Activated naive CD4-positive, alpha-beta T cell treated with anti-CD3 and anti-CD28 coated beads, Interleukin-2, amount 50 U/mL, for 72 hours (primary cell): ENCODE data around the gene LMO7. TPM values are rescaled to one million over a fixed set of nuclear protein-coding genes. Genes with fewer than 3 reads are reported as not detected.
"Not testable (repeated sequence)": the region's sequence is repeated elsewhere in the genome, so short reads cannot be mapped to it uniquely, and the experiment has no call there.

Source experiments
- ATAC-seq, 2 donors: fragments of 150-1000 bp; cut with Tn5 transposase; 2 replicates each; pipeline ENCODE4 v1.10.0; 2021; ENCODE audit warnings: mild to moderate bottlenecking in 2 of 2, moderate library complexity in 2 of 2
- DNase-seq, 2 donors: peaks; one replicate each; pipeline ENCODE4 v3.0.0; 2021 to 2022; ENCODE audit warnings: low spot score in 2 of 2
- H3K27ac Mint-ChIP-seq, 2 donors: one replicate each; pipeline ENCODE4 v1.8.0; 2022; ENCODE audit warnings: mild to moderate bottlenecking in 2 of 2, mixed read lengths in 2 of 2
- H3K36me3 Mint-ChIP-seq, 2 donors: one replicate each; pipeline ENCODE4 v1.8.0; 2022; ENCODE audit warnings: mixed read lengths in 2 of 2
- H3K9me3 Mint-ChIP-seq, 2 donors: one replicate each; pipeline ENCODE4 v1.8.0; 2022; ENCODE audit warnings: mixed read lengths in 2 of 2
- total RNA-seq, 2 donors: library from RNA; stranded (reverse); gene quantifications; one replicate each; pipeline ENCODE4 v1.2.3, GENCODE V29; 2022

The LMO7 gene
- total RNA-seq, 2 donors from 2014 or later: 12.5 to 31.1 TPM

GRCh38 chr13:75769141-75769905, 133.2 kb downstream of the LMO7 start:
- peaks cover 21 to 37% of the 10 kb centered on the region in 2 donors for H3K36me3 Mint-ChIP-seq

DNA sequence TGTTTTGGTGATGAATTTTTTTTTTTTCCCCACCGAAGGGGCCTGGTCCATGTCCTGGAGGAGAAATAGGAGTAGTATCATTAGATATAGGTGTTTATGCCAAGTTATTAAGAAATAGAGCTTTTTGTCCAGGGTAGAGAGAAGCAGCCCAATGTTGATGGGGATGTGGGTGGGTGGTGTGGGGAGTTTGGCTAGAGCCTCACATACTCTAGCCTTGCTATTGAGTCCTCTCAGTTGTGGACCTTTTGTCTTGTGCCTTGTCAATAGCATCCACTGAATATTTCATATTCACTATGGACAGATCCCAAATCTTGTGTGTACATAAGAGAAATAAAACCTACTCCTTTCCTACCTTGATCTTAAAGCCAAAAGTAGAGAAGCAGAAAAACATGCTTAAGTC, 134.0 kb downstream of the LMO7 start:
- H3K9me3 Mint-ChIP-seq: peaks cover 8 to 20% of the 10 kb centered on the region in 2 donors
- no peak for ATAC-seq
- H3K27ac Mint-ChIP-seq: peak overlapping the region in 1 of 2 donors; percentile 22

More at GRCh38 chr13:75769141-75769905, 133.2 kb downstream of the LMO7 start:
- H3K9me3 Mint-ChIP-seq: peaks cover 8 to 20% of the 10 kb centered on the region in 2 donors
- DNase-seq: no peak
- no peak for ATAC-seq
- no peak overlapping the region for H3K27ac Mint-ChIP-seq

DNA sequence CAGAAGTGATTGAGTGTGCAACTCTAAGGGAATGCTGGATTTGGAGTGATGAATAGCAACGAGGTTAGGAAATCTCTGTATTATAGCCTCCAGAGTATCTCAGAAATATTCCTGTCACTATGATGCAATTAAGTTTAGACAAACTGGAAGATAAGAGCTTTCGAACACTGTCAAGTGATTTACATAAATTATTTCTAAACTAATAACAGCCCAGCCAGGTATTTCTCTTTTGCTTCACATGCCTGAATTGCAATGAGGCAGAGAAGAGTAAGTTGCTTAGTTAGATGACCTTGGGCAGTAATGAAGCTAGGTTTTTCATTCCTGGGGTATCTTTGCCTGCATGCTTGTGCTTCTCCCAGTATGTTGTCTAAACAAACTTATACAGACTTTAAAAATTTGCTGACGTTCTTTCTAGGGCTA, 134.5 kb downstream of the LMO7 start:
- DNase-seq (no peak), ATAC-seq (no peak)
- H3K27ac Mint-ChIP-seq: peak overlapping the region in 1 of 2 donors; percentile 22
- peaks cover 8 to 18% of the 10 kb centered on the region in 2 donors for H3K9me3 Mint-ChIP-seq
- H3K36me3 Mint-ChIP-seq: peaks cover 21 to 31% of the 10 kb centered on the region in 2 donors

More for the DNA sequence above, 134.0 kb downstream of the LMO7 start:
- peaks cover 21 to 35% of the 10 kb centered on the region in 2 donors for H3K36me3 Mint-ChIP-seq
- no peak for DNase-seq

DNA sequence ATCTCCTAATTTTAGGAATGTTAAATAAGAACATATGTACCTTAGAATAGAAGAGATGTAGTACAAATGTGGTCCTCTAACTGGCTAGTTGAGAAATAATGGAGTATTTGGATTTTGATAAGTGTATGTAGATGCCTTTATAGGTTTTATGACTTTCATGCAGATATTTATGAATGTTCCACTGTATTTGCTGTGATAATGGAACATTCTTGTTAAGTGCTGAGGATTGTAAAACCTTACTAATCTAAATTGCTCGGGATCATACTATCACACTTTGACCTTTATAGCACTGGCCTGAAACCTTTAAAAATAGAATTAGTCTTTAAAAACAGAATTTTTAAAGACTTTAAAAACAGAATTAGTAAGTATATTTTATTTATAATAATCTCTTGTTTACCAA, 135.1 kb downstream of the LMO7 start:
- peaks cover 15 to 25% of the 10 kb centered on the region in 2 donors for H3K36me3 Mint-ChIP-seq
- H3K9me3 Mint-ChIP-seq: peaks cover 8 to 11% of the 10 kb centered on the region in 2 donors
- DNase-seq: no peak
- H3K27ac Mint-ChIP-seq: no peak overlapping the region
- no peak for ATAC-seq

DNA sequence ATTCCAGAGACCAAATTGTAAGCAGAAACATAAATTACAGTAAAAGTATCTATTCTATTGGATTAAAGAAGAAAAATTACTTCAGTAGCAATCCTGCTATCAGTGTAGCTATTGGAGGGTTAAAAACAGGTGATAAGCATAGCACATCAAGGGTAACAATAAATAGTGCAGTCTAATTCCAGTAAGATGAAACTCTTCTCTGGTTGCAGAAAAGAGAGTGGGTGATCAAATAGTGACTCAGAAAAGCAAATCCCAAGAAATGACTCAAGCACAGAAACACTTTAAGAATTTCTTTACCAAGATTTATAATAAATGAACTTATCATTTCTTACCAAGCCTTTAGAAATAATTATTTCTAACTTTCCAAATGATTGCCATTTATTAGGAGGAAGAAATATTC, 135.7 kb downstream of the LMO7 start:
- Mint-ChIP-seq H3K9me3 (peaks cover 8 to 10% of the 10 kb centered on the region in 2 donors), H3K36me3 (peaks cover 12 to 19% of the 10 kb centered on the region in 2 donors), H3K27ac (peak overlapping the region; percentile 14 to 96)
- ATAC-seq (peak; percentile 79 to 98), DNase-seq (no peak)

DNA sequence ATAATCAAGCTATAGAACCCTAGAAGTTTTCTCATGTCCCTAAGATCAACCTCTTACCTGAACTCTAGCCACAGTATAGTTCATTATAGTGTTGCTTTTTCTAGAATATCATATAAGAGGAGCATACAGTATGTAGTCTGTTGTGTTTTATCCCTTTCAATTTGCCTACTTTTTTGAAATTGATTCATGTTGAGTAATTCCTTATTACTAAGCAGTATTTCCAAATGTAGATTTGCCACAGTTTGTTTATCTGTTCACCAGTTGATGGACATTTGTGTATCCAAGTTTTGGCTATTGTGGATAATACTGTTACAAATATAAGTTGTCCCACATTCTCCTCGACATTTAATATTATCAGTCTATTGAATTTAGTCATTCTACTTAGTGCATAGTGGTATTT, 138.0 kb downstream of the LMO7 start:
- DNase-seq: no peak
- ATAC-seq: no peak
- no peak overlapping the region for H3K27ac Mint-ChIP-seq
- H3K9me3 Mint-ChIP-seq: peaks cover 10% of the 10 kb centered on the region in 2 donors
- peaks cover 11 to 24% of the 10 kb centered on the region in 2 donors for H3K36me3 Mint-ChIP-seq

DNA sequence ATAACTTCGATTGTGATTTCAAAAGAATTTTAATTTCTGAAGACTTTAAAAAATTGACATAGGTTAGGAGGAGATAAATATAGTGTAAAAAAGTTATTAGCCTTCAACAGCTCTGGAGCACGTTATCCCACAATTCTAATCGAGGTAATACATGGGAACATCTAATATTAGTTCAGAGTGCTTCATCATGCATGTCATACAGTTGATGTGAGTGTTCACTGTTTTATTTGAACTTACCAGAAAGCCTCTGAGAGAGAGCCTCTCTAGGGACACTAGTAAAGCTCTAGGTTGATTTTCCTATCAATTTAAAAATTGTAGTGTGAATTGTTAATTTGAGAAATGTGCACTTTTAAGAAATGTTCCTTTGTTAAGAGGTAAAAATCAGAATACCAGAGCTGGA, 140.4 kb downstream of the LMO7 start:
- no peak for ATAC-seq
- H3K27ac Mint-ChIP-seq: no peak overlapping the region
- peaks cover 10 to 15% of the 10 kb centered on the region in 2 donors for H3K9me3 Mint-ChIP-seq
- DNase-seq: no peak
- H3K36me3 Mint-ChIP-seq: peaks cover 16 to 38% of the 10 kb centered on the region in 2 donors

DNA sequence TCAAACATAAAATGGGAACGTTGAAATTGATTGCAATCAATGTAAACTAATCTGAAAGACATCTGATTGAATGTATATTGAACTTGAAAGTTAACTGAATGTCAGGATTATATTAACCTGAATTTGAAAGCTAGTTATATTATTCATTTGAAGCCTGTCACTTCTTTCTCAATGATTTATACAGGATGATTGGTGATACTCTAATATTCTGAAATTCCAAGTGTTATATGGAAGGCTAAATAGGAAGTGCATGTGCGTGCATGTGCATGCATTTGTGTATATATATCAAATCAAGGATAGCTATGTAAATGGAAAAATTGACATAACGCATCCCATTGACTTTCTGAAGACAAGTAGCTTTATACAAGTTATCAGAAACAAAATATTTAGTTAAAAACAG, 143.3 kb downstream of the LMO7 start:
- no peak for DNase-seq
- peaks cover 5 to 35% of the 10 kb centered on the region in 2 donors for H3K36me3 Mint-ChIP-seq
- peaks cover 5 to 8% of the 10 kb centered on the region in 2 donors for H3K9me3 Mint-ChIP-seq
- no peak overlapping the region for H3K27ac Mint-ChIP-seq
- no peak for ATAC-seq

DNA sequence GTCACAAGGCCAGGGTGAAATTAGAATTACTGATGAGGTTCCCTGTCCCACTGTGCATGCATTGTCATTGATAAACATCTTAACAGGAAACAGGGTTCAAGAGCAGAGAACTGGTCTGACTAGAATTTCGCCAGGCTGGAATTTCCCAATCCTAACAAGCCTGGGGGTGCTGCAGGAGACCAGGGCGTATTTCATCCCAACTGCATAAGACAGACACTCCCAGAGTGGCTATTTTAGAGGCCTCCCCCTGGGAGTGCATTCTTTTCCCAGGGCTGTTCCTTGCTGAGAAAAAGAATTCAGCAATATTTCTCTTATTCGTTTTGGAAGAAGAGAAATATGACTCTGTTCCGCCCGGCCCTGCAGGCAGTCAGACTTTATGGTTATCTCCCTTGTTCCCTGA, 144.0 kb downstream of the LMO7 start:
- ATAC-seq, DNase-seq, H3K9me3 Mint-ChIP-seq, H3K27ac Mint-ChIP-seq: not testable (repeated sequence)
- H3K36me3 Mint-ChIP-seq: peaks cover 5 to 35% of the 10 kb centered on the region in 2 donors

GRCh38 chr13:75782985-75783384, 146.9 kb downstream of the LMO7 start:
- peaks cover 5 to 35% of the 10 kb centered on the region in 2 donors for H3K36me3 Mint-ChIP-seq
- DNase-seq: no peak
- peaks cover 5 to 8% of the 10 kb centered on the region in 2 donors for H3K9me3 Mint-ChIP-seq
- ATAC-seq: no peak
- H3K27ac Mint-ChIP-seq: no peak overlapping the region

- ATAC-seq (no peak), DNase-seq (no peak)
- Mint-ChIP-seq H3K27ac (no peak overlapping the region), H3K36me3 (peaks cover 5 to 29% of the 10 kb centered on the region in 2 donors), H3K9me3 (peaks cover 5 to 7% of the 10 kb centered on the region in 2 donors)
These were observed 147.9 kb downstream of the LMO7 start for GRCh38 chr13:75784003-75784402.

DNA sequence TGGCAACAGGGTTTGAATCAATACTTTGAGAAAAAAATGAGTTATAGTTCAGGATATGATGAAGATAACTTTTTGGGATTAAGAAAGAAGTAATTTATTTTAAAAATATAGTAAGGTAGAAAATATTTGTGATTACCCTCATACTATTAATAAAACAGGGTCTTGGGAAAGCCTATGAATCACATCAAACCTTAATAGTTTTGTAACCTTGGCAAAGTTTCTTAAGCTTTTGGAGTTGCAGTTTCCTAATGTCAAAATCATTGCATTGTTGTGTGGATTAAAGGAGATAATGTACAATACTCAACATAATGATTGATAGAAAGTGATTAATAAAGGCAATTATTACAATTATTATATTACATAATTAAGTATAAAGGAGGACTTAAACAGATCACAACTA, 149.0 kb downstream of the LMO7 start:
- peaks cover 0 to 20% of the 10 kb centered on the region in 2 donors for H3K36me3 Mint-ChIP-seq
- DNase-seq (no peak), ATAC-seq (no peak)
- H3K27ac Mint-ChIP-seq: no peak overlapping the region
- H3K9me3 Mint-ChIP-seq: peaks cover 0 to 5% of the 10 kb centered on the region in 2 donors

DNA sequence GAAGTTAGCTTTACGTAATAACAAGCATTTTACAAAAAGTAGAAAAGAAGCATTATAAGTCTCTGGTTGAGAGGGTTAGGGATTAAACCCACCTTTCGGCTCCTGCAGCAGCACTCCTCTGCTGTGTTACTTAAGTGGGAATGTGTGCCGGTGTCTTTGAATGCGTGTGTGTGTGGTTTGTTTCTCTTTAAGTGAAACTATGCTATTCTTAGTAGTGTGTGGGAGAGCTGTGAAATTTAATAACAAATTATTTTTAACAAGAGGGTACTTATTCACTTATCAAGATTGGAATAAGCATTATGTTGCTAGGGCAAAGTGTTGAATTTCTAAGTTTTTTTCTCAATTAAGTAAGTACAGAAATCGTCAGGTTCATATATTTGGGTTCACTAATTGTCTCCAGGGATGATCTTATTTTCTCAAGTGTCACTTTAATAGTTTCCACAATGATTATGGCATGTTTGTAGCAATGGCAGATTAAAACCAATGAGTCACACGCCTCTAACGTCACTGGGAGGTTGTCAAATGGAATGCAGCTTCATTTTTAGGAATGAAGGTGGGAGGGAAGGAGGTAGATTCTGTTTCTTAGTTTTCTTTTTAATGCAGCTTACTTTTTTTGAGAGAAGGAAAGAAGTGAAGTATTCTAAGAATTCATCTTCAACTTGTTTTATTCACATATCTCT, 151.3 kb downstream of the LMO7 start:
- H3K9me3 Mint-ChIP-seq: peaks cover 0 to 5% of the 10 kb centered on the region in 2 donors
- H3K36me3 Mint-ChIP-seq: peaks cover 0 to 23% of the 10 kb centered on the region in 2 donors
- DNase-seq (no peak), ATAC-seq (no peak)
- H3K27ac Mint-ChIP-seq: no peak overlapping the region

- no peak overlapping the region for H3K27ac Mint-ChIP-seq
- H3K36me3 Mint-ChIP-seq: peaks cover 0 to 17% of the 10 kb centered on the region in 2 donors
- DNase-seq: no peak
- peaks cover 0 to under 1% of the 10 kb centered on the region in 2 donors for H3K9me3 Mint-ChIP-seq
- ATAC-seq: no peak
These were observed 152.4 kb downstream of the LMO7 start for GRCh38 chr13:75788481-75788981.

DNA sequence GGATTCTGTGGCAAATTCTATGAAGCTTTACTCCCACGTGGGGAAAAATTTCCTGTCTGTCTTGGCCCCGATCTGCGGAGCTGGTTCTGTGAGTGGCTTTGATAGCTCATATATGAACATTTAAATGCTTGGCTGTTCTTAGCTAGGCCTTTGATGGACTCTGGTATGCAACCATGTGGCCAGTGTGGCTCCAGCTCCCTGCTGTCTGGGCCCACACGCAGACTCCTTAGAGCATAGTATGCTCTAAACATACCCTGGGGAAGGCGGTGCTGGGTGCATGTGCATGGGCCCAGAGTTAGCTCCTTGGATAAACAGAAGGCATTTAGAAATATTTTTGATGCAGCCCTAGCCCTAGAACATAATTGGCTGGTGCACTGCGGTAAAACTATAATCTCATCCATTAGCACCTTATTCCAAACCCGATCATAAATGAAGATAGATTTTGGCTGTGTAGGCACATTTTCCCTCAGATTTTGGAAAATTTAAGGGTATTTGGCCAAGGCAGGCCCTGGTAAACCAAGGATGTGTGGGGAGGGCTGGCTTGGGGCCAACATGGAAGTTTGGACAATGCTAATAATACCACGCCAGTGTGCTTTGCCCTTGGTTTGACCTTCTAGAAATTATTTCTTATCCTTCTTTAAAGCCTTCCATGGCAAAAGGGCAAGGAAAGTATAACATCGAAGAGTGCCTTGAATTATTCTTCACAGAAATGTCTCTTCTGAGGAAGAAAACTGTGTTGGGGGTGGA, 153.5 kb downstream of the LMO7 start:
- DNase-seq (no peak), ATAC-seq (no peak)
- Mint-ChIP-seq H3K9me3 (peaks cover 0 to 6% of the 10 kb centered on the region in 2 donors), H3K27ac (no peak overlapping the region), H3K36me3 (peaks cover 0 to 9% of the 10 kb centered on the region in 2 donors)

GRCh38 chr13:75790198-75790970, 154.3 kb downstream of the LMO7 start:
- H3K9me3 Mint-ChIP-seq: peaks cover 0 to 6% of the 10 kb centered on the region in 2 donors
- no peak for ATAC-seq
- peaks cover 0 to 9% of the 10 kb centered on the region in 2 donors for H3K36me3 Mint-ChIP-seq
- no peak overlapping the region for H3K27ac Mint-ChIP-seq
- no peak for DNase-seq
